Measurements from ENCODE around the gene IL1F10.

The IL1F10 gene

GRCh38 chr2:113067681-113068080 lies at the start of gene IL1F10:
Gene IL1F10 (plus strand): TSS chr2:113067970. CDS start chr2:113072739, 4,769 bp downstream.
- H3K9me3 ChIP-seq, result no peaks in the 10 kb centered on the region
- H3K27me3 ChIP-seq, result no peaks in the 10 kb centered on the region
- no peaks in the 10 kb centered on the region for H3K36me3 ChIP-seq
- no peaks in the 10 kb centered on the region for H3K4me1 ChIP-seq (ENCODE audit: control insufficient read depth in 1 of 2, insufficient read depth in 1 of 2, low read depth in 1 of 2, low read length in 1 of 2)
- no peak within 1 kb of the TSS for H3K4me3 ChIP-seq (ENCODE audit: low read depth in 1 of 2, low read length in 1 of 2)
- no peak within 1 kb of the TSS for H3K27ac ChIP-seq
- no peak for TF ChIP-seq CTCF (IDR thresholded peaks at IDR 0.05)

- H3K4me1 ChIP-seq (ENCODE audit: control insufficient read depth in 1 of 2, insufficient read depth in 1 of 2, low read depth in 1 of 2, low read length in 1 of 2), result no peaks in the 10 kb centered on the region
- no peak for TF ChIP-seq CTCF (IDR thresholded peaks at IDR 0.05)
- peaks cover 11% of the 10 kb centered on the region for H3K27me3 ChIP-seq
Observed at GRCh38 chr2:113018509-113018908, 49.3 kb upstream of the IL1F10 start.

GRCh38 chr2:113021312-113021711 lies 46.5 kb upstream of the IL1F10 start:
- H3K27me3 ChIP-seq, result peaks cover 28% of the 10 kb centered on the region
- TF ChIP-seq CTCF (IDR thresholded peaks at IDR 0.05), result no peak
- H3K9me3 ChIP-seq, result no peaks in the 10 kb centered on the region
- no peaks in the 10 kb centered on the region for H3K36me3 ChIP-seq
- H3K27ac ChIP-seq, result no peak overlapping the region
- H3K4me3 ChIP-seq (ENCODE audit: low read depth in 1 of 2, low read length in 1 of 2), result no peak overlapping the region
- H3K4me1 ChIP-seq (ENCODE audit: control insufficient read depth in 1 of 2, insufficient read depth in 1 of 2, low read depth in 1 of 2, low read length in 1 of 2), result no peaks in the 10 kb centered on the region

More at GRCh38 chr2:113018509-113018908, 49.3 kb upstream of the IL1F10 start:
- H3K36me3 ChIP-seq, result no peaks in the 10 kb centered on the region
- H3K27ac ChIP-seq, result no peak overlapping the region
- no peak overlapping the region for H3K4me3 ChIP-seq (ENCODE audit: low read depth in 1 of 2, low read length in 1 of 2)
- H3K9me3 ChIP-seq, result no peaks in the 10 kb centered on the region

GRCh38 chr2:113024764-113025163 lies 43.0 kb upstream of the IL1F10 start:
- TF ChIP-seq CTCF (IDR thresholded peaks at IDR 0.05), result no peak
- Histone ChIP-seq H3K27ac (no peak overlapping the region), H3K27me3 (peaks cover 62% of the 10 kb centered on the region), H3K36me3 (no peaks in the 10 kb centered on the region), H3K4me1 (ENCODE audit: control insufficient read depth in 1 of 2, insufficient read depth in 1 of 2, low read depth in 1 of 2, low read length in 1 of 2) (no peaks in the 10 kb centered on the region), H3K4me3 (ENCODE audit: low read depth in 1 of 2, low read length in 1 of 2) (no peak overlapping the region), H3K9me3 (no peaks in the 10 kb centered on the region)

- Histone ChIP-seq H3K27me3 (peaks cover 68% of the 10 kb centered on the region), H3K4me3 (ENCODE audit: low read depth in 1 of 2, low read length in 1 of 2) (no peak overlapping the region), H3K27ac (no peak overlapping the region), H3K9me3 (no peaks in the 10 kb centered on the region), H3K4me1 (ENCODE audit: control insufficient read depth in 1 of 2, insufficient read depth in 1 of 2, low read depth in 1 of 2, low read length in 1 of 2) (no peaks in the 10 kb centered on the region), H3K36me3 (no peaks in the 10 kb centered on the region)
- TF ChIP-seq CTCF (IDR thresholded peaks at IDR 0.05), result no peak
Observed at GRCh38 chr2:113025737-113026136, 42.0 kb upstream of the IL1F10 start.

- H3K4me3 ChIP-seq (ENCODE audit: low read depth in 1 of 2, low read length in 1 of 2), result no peak overlapping the region
- H3K36me3 ChIP-seq, result no peaks in the 10 kb centered on the region
- peaks cover 76% of the 10 kb centered on the region for H3K27me3 ChIP-seq
- no peaks in the 10 kb centered on the region for H3K9me3 ChIP-seq
- no peaks in the 10 kb centered on the region for H3K4me1 ChIP-seq (ENCODE audit: control insufficient read depth in 1 of 2, insufficient read depth in 1 of 2, low read depth in 1 of 2, low read length in 1 of 2)
- no peak overlapping the region for H3K27ac ChIP-seq
- TF ChIP-seq CTCF (IDR thresholded peaks at IDR 0.05), result no peak
Observed at GRCh38 chr2:113027691-113028090, 40.1 kb upstream of the IL1F10 start.

Measured in neutrophil (primary cell).